ENCODE measurements around the gene TBC1D1. TPM values are rescaled to one million over a fixed set of nuclear protein-coding genes. Genes with fewer than 3 reads are reported as not detected.

The TBC1D1 gene
- total RNA-seq, 5 donors from 2014 or later (not counting 1 experiment from before 2014, with no cell fraction given) = 46.3 to 58.1 (median 47.6) TPM

- Histone ChIP-seq H3K4me1 (ENCODE audit: control insufficient read depth in 1 of 2, extremely low read depth in 1 of 2, insufficient read depth in 2 of 2, low read length in 2 of 2) (peaks cover 5 to 6% of the 10 kb centered on the region in 2 experiments), H3K36me3 (ENCODE audit: control insufficient read depth in 2 of 2, extremely low read depth in 1 of 2, insufficient read depth in 1 of 2, low read length in 1 of 2) (no peaks in the 10 kb centered on the region), H3K9me3 (no peaks in the 10 kb centered on the region), H3K4me3 (ENCODE audit: control insufficient read depth in 1 of 2, extremely low read depth in 1 of 2, low read length in 1 of 2) (no peak overlapping the region), H3K27ac (ENCODE audit: low read length) (no peak overlapping the region), H3K27me3 (replicated peaks in 1 of 2; ENCODE audit: control insufficient read depth in 2 of 2, extremely low read depth in 1 of 2, insufficient read depth in 2 of 2, low read length in 1 of 2) (no peaks in the 10 kb centered on the region)
- no peak overlapping the region for H3K4me3 Mint-ChIP-seq
- H3K4me1 Mint-ChIP-seq = peaks cover 46 to 59% (median 57%) of the 10 kb centered on the region in 3 donors
- H3K9me3 Mint-ChIP-seq = no peaks in the 10 kb centered on the region
- H3K27ac Mint-ChIP-seq = peak overlapping the region in 1 of 2 donors; percentile 64
- WGBS (ENCODE audit: insufficient coverage) = 80% methylated on average over 1 of the region's 5 CpGs
- H3K36me3 Mint-ChIP-seq = peaks cover 21% of the 10 kb centered on the region
- ChIA-PET POLR2A (interaction anchor here in 1 of 2 donors (0.5 kb wide), 1 partner anchor 147 kb away, joined by 3 read pairs; no protein-coding TSS in a partner anchor), CTCF (no interaction called here)
- ATAC-seq (replicated peaks in 1 of 4) (no peak), DNase-seq (no peak)
- H3K27me3 Mint-ChIP-seq = no peaks in the 10 kb centered on the region
Observed at GRCh38 chr4:37995299-37995821, 104.5 kb downstream of the TBC1D1 start.

GRCh38 chr4:37995981-37996775 is 105.3 kb downstream of the TBC1D1 start:
- H3K4me3 ChIP-seq (ENCODE audit: control insufficient read depth in 1 of 2, extremely low read depth in 1 of 2, low read length in 1 of 2) = no peak overlapping the region
- ChIA-PET POLR2A (interaction anchor here in 1 of 2 donors (0.5 kb wide), 1 partner anchor 148 kb away, joined by 3 read pairs; no protein-coding TSS in a partner anchor), CTCF (interaction anchor here in 1 of 2 donors (0.6 kb wide), 1 partner anchor 784 kb away, joined by 3 read pairs; no protein-coding TSS in a partner anchor)
- H3K9me3 ChIP-seq = no peaks in the 10 kb centered on the region
- H3K4me1 ChIP-seq (ENCODE audit: control insufficient read depth in 1 of 2, extremely low read depth in 1 of 2, insufficient read depth in 2 of 2, low read length in 2 of 2) = peaks cover 5 to 6% of the 10 kb centered on the region in 2 experiments
- no peak for DNase-seq
- Mint-ChIP-seq H3K9me3 (no peaks in the 10 kb centered on the region), H3K27ac (no peak overlapping the region), H3K4me3 (no peak overlapping the region), H3K36me3 (peaks cover 21% of the 10 kb centered on the region), H3K27me3 (no peaks in the 10 kb centered on the region), H3K4me1 (peaks cover 46 to 60% (median 57%) of the 10 kb centered on the region in 3 donors)
- no peaks in the 10 kb centered on the region for H3K27me3 ChIP-seq (replicated peaks in 1 of 2; ENCODE audit: control insufficient read depth in 2 of 2, extremely low read depth in 1 of 2, insufficient read depth in 2 of 2, low read length in 1 of 2)
- no peak overlapping the region for H3K27ac ChIP-seq (ENCODE audit: low read length)
- H3K36me3 ChIP-seq (ENCODE audit: control insufficient read depth in 2 of 2, extremely low read depth in 1 of 2, insufficient read depth in 1 of 2, low read length in 1 of 2) = peaks cover 0 to under 1% of the 10 kb centered on the region in 2 donors
- no CpG with 5 or more reads among the region's 7 CpGs for WGBS (ENCODE audit: insufficient coverage)
- no peak for ATAC-seq (replicated peaks in 1 of 4)

- CTCF ChIA-PET = no interaction called here
- H3K4me1 Mint-ChIP-seq = peaks cover 50 to 66% (median 64%) of the 10 kb centered on the region in 3 donors
- Histone ChIP-seq H3K27me3 (replicated peaks in 1 of 2; ENCODE audit: control insufficient read depth in 2 of 2, extremely low read depth in 1 of 2, insufficient read depth in 2 of 2, low read length in 1 of 2) (no peaks in the 10 kb centered on the region), H3K27ac (ENCODE audit: low read length) (no peak overlapping the region), H3K36me3 (ENCODE audit: control insufficient read depth in 2 of 2, extremely low read depth in 1 of 2, insufficient read depth in 1 of 2, low read length in 1 of 2) (peaks cover 0 to 3% of the 10 kb centered on the region in 2 donors), H3K4me1 (ENCODE audit: control insufficient read depth in 1 of 2, extremely low read depth in 1 of 2, insufficient read depth in 2 of 2, low read length in 2 of 2) (peaks cover 8 to 11% of the 10 kb centered on the region in 2 experiments), H3K4me3 (ENCODE audit: control insufficient read depth in 1 of 2, extremely low read depth in 1 of 2, low read length in 1 of 2) (no peak overlapping the region), H3K9me3 (no peaks in the 10 kb centered on the region)
- H3K27ac Mint-ChIP-seq = no peak overlapping the region
- no peak for ATAC-seq (replicated peaks in 1 of 4)
- no peak for DNase-seq
- H3K9me3 Mint-ChIP-seq = no peaks in the 10 kb centered on the region
- 100% methylated on average over 6 of the region's 9 CpGs for WGBS (ENCODE audit: insufficient coverage)
- H3K4me3 Mint-ChIP-seq = no peak overlapping the region
- peaks cover 14% of the 10 kb centered on the region for H3K36me3 Mint-ChIP-seq
- no peaks in the 10 kb centered on the region for H3K27me3 Mint-ChIP-seq
- POLR2A ChIA-PET = no interaction called here
Observed at GRCh38 chr4:37998226-37998625, 107.3 kb downstream of the TBC1D1 start.

GRCh38 chr4:37999000-37999716 is 108.3 kb downstream of the TBC1D1 start:
- ChIA-PET CTCF (interaction anchor here in 1 of 2 donors (0.8 kb wide), 1 partner anchor 63 kb away, joined by 3 read pairs; no protein-coding TSS in a partner anchor), POLR2A (interaction anchor here in 1 of 2 donors (0.5 kb wide), 1 partner anchor 171 kb away, joined by 3 read pairs; no protein-coding TSS in a partner anchor)
- WGBS (ENCODE audit: insufficient coverage) = 62% methylated on average over 6 of the region's 12 CpGs
- Mint-ChIP-seq H3K27ac (peak overlapping the region in 1 of 2 donors; percentile 49), H3K4me1 (peaks cover 52 to 71% (median 67%) of the 10 kb centered on the region in 3 donors), H3K27me3 (no peaks in the 10 kb centered on the region), H3K9me3 (no peaks in the 10 kb centered on the region), H3K36me3 (peaks cover 14% of the 10 kb centered on the region), H3K4me3 (peak overlapping the region in 2 of 3 donors; percentile 17 to 47)
- Histone ChIP-seq H3K27ac (ENCODE audit: low read length) (no peak overlapping the region), H3K27me3 (replicated peaks in 1 of 2; ENCODE audit: control insufficient read depth in 2 of 2, extremely low read depth in 1 of 2, insufficient read depth in 2 of 2, low read length in 1 of 2) (no peaks in the 10 kb centered on the region), H3K4me3 (ENCODE audit: control insufficient read depth in 1 of 2, extremely low read depth in 1 of 2, low read length in 1 of 2) (no peak overlapping the region), H3K36me3 (ENCODE audit: control insufficient read depth in 2 of 2, extremely low read depth in 1 of 2, insufficient read depth in 1 of 2, low read length in 1 of 2) (peaks cover 0 to 3% of the 10 kb centered on the region in 2 donors), H3K9me3 (no peaks in the 10 kb centered on the region), H3K4me1 (ENCODE audit: control insufficient read depth in 1 of 2, extremely low read depth in 1 of 2, insufficient read depth in 2 of 2, low read length in 2 of 2) (peaks cover 8 to 18% of the 10 kb centered on the region in 2 experiments)
- DNase-seq (peak in 18 of 35 experiments; percentile 8 to 42 (median 22)), ATAC-seq (replicated peaks in 1 of 4) (peak; percentile 37 to 87 (median 74))

GRCh38 chr4:37999965-38000364 is 109.1 kb downstream of the TBC1D1 start:
- peaks cover 52 to 71% (median 67%) of the 10 kb centered on the region in 3 donors for H3K4me1 Mint-ChIP-seq
- H3K36me3 Mint-ChIP-seq = peaks cover 9% of the 10 kb centered on the region
- Histone ChIP-seq H3K27ac (ENCODE audit: low read length) (no peak overlapping the region), H3K9me3 (no peaks in the 10 kb centered on the region), H3K4me3 (ENCODE audit: control insufficient read depth in 1 of 2, extremely low read depth in 1 of 2, low read length in 1 of 2) (no peak overlapping the region), H3K27me3 (replicated peaks in 1 of 2; ENCODE audit: control insufficient read depth in 2 of 2, extremely low read depth in 1 of 2, insufficient read depth in 2 of 2, low read length in 1 of 2) (no peaks in the 10 kb centered on the region), H3K4me1 (ENCODE audit: control insufficient read depth in 1 of 2, extremely low read depth in 1 of 2, insufficient read depth in 2 of 2, low read length in 2 of 2) (peaks cover 6 to 21% of the 10 kb centered on the region in 2 experiments), H3K36me3 (ENCODE audit: control insufficient read depth in 2 of 2, extremely low read depth in 1 of 2, insufficient read depth in 1 of 2, low read length in 1 of 2) (peaks cover 0 to 3% of the 10 kb centered on the region in 2 donors)
- ATAC-seq (replicated peaks in 1 of 4) = no peak
- no peaks in the 10 kb centered on the region for H3K27me3 Mint-ChIP-seq
- no peaks in the 10 kb centered on the region for H3K9me3 Mint-ChIP-seq
- no peak for DNase-seq
- no peak overlapping the region for H3K27ac Mint-ChIP-seq
- POLR2A ChIA-PET = interaction anchor here in 1 of 2 donors (0.5 kb wide), 1 partner anchor 170 kb away, joined by 3 read pairs; no protein-coding TSS in a partner anchor
- no peak overlapping the region for H3K4me3 Mint-ChIP-seq
- CTCF ChIA-PET = interaction anchor here in 1 of 2 donors (0.8 kb wide), 1 partner anchor 62 kb away, joined by 3 read pairs; no protein-coding TSS in a partner anchor
- WGBS (ENCODE audit: insufficient coverage) = no CpG with 5 or more reads among the region's 3 CpGs

GRCh38 chr4:38001927-38002326 is 111.0 kb downstream of the TBC1D1 start:
- H3K4me1 ChIP-seq (ENCODE audit: control insufficient read depth in 1 of 2, extremely low read depth in 1 of 2, insufficient read depth in 2 of 2, low read length in 2 of 2) = peaks cover 6 to 25% of the 10 kb centered on the region in 2 experiments
- H3K27me3 ChIP-seq (replicated peaks in 1 of 2; ENCODE audit: control insufficient read depth in 2 of 2, extremely low read depth in 1 of 2, insufficient read depth in 2 of 2, low read length in 1 of 2) = no peaks in the 10 kb centered on the region
- H3K9me3 ChIP-seq = no peaks in the 10 kb centered on the region
- POLR2A ChIA-PET = no interaction called here
- H3K27ac Mint-ChIP-seq = no peak overlapping the region
- peaks cover 52 to 70% (median 67%) of the 10 kb centered on the region in 3 donors for H3K4me1 Mint-ChIP-seq
- no peak for DNase-seq
- no peak for ATAC-seq (replicated peaks in 1 of 4)
- CTCF ChIA-PET = no interaction called here
- H3K36me3 Mint-ChIP-seq = peaks cover 5% of the 10 kb centered on the region
- no peak overlapping the region for H3K4me3 Mint-ChIP-seq
- no peaks in the 10 kb centered on the region for H3K9me3 Mint-ChIP-seq
- no peak overlapping the region for H3K4me3 ChIP-seq (ENCODE audit: control insufficient read depth in 1 of 2, extremely low read depth in 1 of 2, low read length in 1 of 2)
- WGBS (ENCODE audit: insufficient coverage) = no CpG with 5 or more reads among the region's 3 CpGs
- no peak overlapping the region for H3K27ac ChIP-seq (ENCODE audit: low read length)
- peaks cover 0 to 3% of the 10 kb centered on the region in 2 donors for H3K36me3 ChIP-seq (ENCODE audit: control insufficient read depth in 2 of 2, extremely low read depth in 1 of 2, insufficient read depth in 1 of 2, low read length in 1 of 2)
- no peaks in the 10 kb centered on the region for H3K27me3 Mint-ChIP-seq

All from T-cell (primary cell).